Heart right ventricle (tissue), 16 donors: Measurements from ENCODE around the gene INHBA. TPM values are rescaled to one million over a fixed set of nuclear protein-coding genes. Genes with fewer than 3 reads are reported as not detected.
A peak's percentile ranks its signal among the peaks of the same experiment; 100 is the strongest.

Experiments used
- ATAC-seq, 8 donors: fragments of 200-7000 bp; cut with Tn5 transposase; one replicate each; pipeline ENCODE4 v1.9.1; 2020; ENCODE audit warnings: mild to moderate bottlenecking in 8 of 8, moderate library complexity in 8 of 8, moderate number of reproducible peaks in 1 of 8
- DNase-seq, 2 donors: peaks; one replicate each; pipeline ENCODE4 v3.0.0-alpha.2; 2020
- H3K27ac ChIP-seq, 10 donors: fragments of 200-600 bp; sonication (generic) in 2 of 10; one replicate each; pipeline versions ENCODE4 v1.5.0 to v1.8.0; 2020 to 2022; ENCODE audit warnings: mild to moderate bottlenecking in 3 of 10
- H3K27me3 ChIP-seq, 7 donors: fragments of 200-600 bp; one replicate each; pipeline ENCODE4 v1.8.0; 2021 to 2022; ENCODE audit warnings: mild to moderate bottlenecking in 2 of 7
- H3K36me3 ChIP-seq, 9 donors: fragments of 200-600 bp; sonication (generic) in 1 of 9; one replicate each; pipeline versions ENCODE4 v1.5.0 to v1.8.0; 2020 to 2022; ENCODE audit warnings: mild to moderate bottlenecking in 2 of 9
- H3K4me1 ChIP-seq, 9 donors: fragments of 200-600 bp; sonication (generic) in 1 of 9; one replicate each; pipeline versions ENCODE4 v1.5.0 to v1.8.0; 2020 to 2022; ENCODE audit warnings: mild to moderate bottlenecking in 4 of 9
- H3K4me3 ChIP-seq, 10 donors: fragments of 200-600 bp; sonication (generic) in 2 of 10; one replicate each; pipeline versions ENCODE4 v1.5.0 to v1.8.0; 2020 to 2022; ENCODE audit warnings: mild to moderate bottlenecking in 7 of 10, moderate library complexity in 2 of 10
- H3K9me3 ChIP-seq, 11 donors: fragments of 200-600 bp in 10 of 11; sonication (generic) in 2 of 11; one replicate each; pipeline versions ENCODE4 v1.5.0 to v1.8.0; 2013 to 2022; ENCODE audit warnings: mild to moderate bottlenecking in 2 of 11, control low read depth in 1 of 11, moderate library complexity in 1 of 11
- WGBS, 2 donors: extraction: QIAGEN DNeasy Blood & Tissue Kit; methylation state at CpG; one replicate each; pipeline ENCODE4 v1.1.7; 2013; ENCODE audit warnings: inconsistent platforms in 1 of 2; 5-methylcytosine and 5-hydroxymethylcytosine counted together
- intact Hi-C, 10 donors: fragments of 100-400 bp; cut with DNase I; formaldehyde crosslinking; loops; one replicate each; pipeline versions ENCODE4 v1.11.1 to v1.14.2; 2022
- polyA plus RNA-seq, 2 donors: library from polyadenylated mRNA; stranded (reverse); fragments of 200-250 nt; gene quantifications; one replicate each; pipeline ENCODE4 v1.2.3, GENCODE V29; 2013
- total RNA-seq, 10 donors: library from RNA; stranded (reverse); fragmentation: NEBNext Ultra II Directional in 3 of 10; extraction: Animal tissue kit (Norgen Biotek cat#: 25700) in 3 of 10; gene quantifications; one replicate each; pipeline versions ENCODE4 v1.2.1 to v1.2.4, GENCODE V29; 2021 to 2023
- TF ChIP-seq, protein P1 (sequence below), 9 donors: fragments of 200-600 bp; sonication (generic) in 2 of 9; IDR thresholded peaks; one replicate each; pipeline versions ENCODE4 v1.5.0 to v1.8.0; 2021 to 2022; ENCODE audit warnings: antibody characterized with exemption in 9 of 9, mild to moderate bottlenecking in 5 of 9, moderate library complexity in 1 of 9
- donor health status: Arrhythmogenic right ventricular cardiomyopathy.
- donor health status: ischemic (EF 13 %, LVEDD 7.1; RV severe dilation, severe dysfunction).
- donor health status: healthy with polysubstance abuse.
- donor health status: DM: no; HTN: yes; CAD: no.
- donor health status: DM: no; HTN: no; CAD: no.
- donor health status: ischemic (EF 25% LVEDD 6.9; RV normal size, moderate dysfunction).
- donor health status: ischemic (EF 25% LVEDD 5.7; RV mildly dilated, moderate dysfunction).
- donor health status: healthy.
- donor health status: DM: yes; HTN: yes; CAD: no.
- donor health status: Ischemic cardiomyopathy.
- donor health status: ischemic (EF 35%, LVEDD 5.7; RV mildly dilated, moderate dysfunction).
- donor health status: nonischemic (EF 11% LVEDD 7.7; RV severe dilation, severe dysfunction).
- donor health status: DM: yes; HTN: yes; CAD: no.
- donor health status: PGD.
- donor health status: ischemic (EF 29% LVEDD 5.4; RV normal size, mild dysfunction).
- donor health status: nonischemic (EF 23%, LVEDD 6.1; RV moderate dilation, normal function).

INHBA gene
- total and polyA plus RNA-seq, 12 donors, result 0.41 to 26.1 (median 3.1) TPM

GRCh38 chr7:41652267-41652666, 50.6 kb downstream of the INHBA start:
- H3K4me1 ChIP-seq, result peaks cover 0 to 17% (median 4%) of the 10 kb centered on the region in 9 donors
- DNase-seq (peak in 1 of 2 donors; percentile 23), ATAC-seq (peak in 6 of 8 donors; percentile 45 to 75 (median 54))
- 22 to 59% methylated on average over 1 of the region's 1 CpG for WGBS, 2 donors
- intact Hi-C loops, result no loop called here
- no peak overlapping the region for H3K4me3 ChIP-seq
- TF ChIP-seq, protein P1, sequence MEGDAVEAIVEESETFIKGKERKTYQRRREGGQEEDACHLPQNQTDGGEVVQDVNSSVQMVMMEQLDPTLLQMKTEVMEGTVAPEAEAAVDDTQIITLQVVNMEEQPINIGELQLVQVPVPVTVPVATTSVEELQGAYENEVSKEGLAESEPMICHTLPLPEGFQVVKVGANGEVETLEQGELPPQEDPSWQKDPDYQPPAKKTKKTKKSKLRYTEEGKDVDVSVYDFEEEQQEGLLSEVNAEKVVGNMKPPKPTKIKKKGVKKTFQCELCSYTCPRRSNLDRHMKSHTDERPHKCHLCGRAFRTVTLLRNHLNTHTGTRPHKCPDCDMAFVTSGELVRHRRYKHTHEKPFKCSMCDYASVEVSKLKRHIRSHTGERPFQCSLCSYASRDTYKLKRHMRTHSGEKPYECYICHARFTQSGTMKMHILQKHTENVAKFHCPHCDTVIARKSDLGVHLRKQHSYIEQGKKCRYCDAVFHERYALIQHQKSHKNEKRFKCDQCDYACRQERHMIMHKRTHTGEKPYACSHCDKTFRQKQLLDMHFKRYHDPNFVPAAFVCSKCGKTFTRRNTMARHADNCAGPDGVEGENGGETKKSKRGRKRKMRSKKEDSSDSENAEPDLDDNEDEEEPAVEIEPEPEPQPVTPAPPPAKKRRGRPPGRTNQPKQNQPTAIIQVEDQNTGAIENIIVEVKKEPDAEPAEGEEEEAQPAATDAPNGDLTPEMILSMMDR (IDR thresholded peaks at IDR 0.05), result no peak
- H3K27me3 ChIP-seq, result no peaks in the 10 kb centered on the region
- H3K27ac ChIP-seq, result no peak overlapping the region
- no peaks in the 10 kb centered on the region for H3K36me3 ChIP-seq
- no peaks in the 10 kb centered on the region for H3K9me3 ChIP-seq

- WGBS, 2 donors, result 57 to 81% methylated on average over 1 of the region's 1 CpG
Observed at GRCh38 chr7:41648501-41648900, 54.4 kb downstream of the INHBA start.

GRCh38 chr7:41643616-41644015, 59.3 kb downstream of the INHBA start:
- intact Hi-C loops, result no loop called here
- Histone ChIP-seq H3K27ac (no peak overlapping the region), H3K4me3 (no peak overlapping the region), H3K4me1 (no peaks in the 10 kb centered on the region), H3K9me3 (no peaks in the 10 kb centered on the region), H3K36me3 (no peaks in the 10 kb centered on the region), H3K27me3 (no peaks in the 10 kb centered on the region)
- TF ChIP-seq, protein P1 (IDR thresholded peaks at IDR 0.05), result no peak
- ATAC-seq, result no peak
- WGBS, 2 donors, result 53 to 55% methylated on average over 1 of the region's 1 CpG
- no peak for DNase-seq

More at GRCh38 chr7:41648501-41648900, 54.4 kb downstream of the INHBA start:
- DNase-seq (no peak), ATAC-seq (no peak)
- intact Hi-C loops, result no loop called here
- Histone ChIP-seq H3K36me3 (no peaks in the 10 kb centered on the region), H3K27ac (no peak overlapping the region), H3K9me3 (no peaks in the 10 kb centered on the region), H3K27me3 (no peaks in the 10 kb centered on the region), H3K4me1 (no peaks in the 10 kb centered on the region), H3K4me3 (no peak overlapping the region)
- TF ChIP-seq, protein P1 (IDR thresholded peaks at IDR 0.05), result no peak

- H3K27me3 ChIP-seq, result no peaks in the 10 kb centered on the region
- TF ChIP-seq, protein P1 (IDR thresholded peaks at IDR 0.05), result no peak
Observed at GRCh38 chr7:41641665-41642014, 61.2 kb downstream of the INHBA start.

More at GRCh38 chr7:41641665-41642014, 61.2 kb downstream of the INHBA start:
- intact Hi-C loops, result no loop called here
- H3K4me3 ChIP-seq, result no peak overlapping the region
- no peaks in the 10 kb centered on the region for H3K36me3 ChIP-seq
- H3K27ac ChIP-seq, result no peak overlapping the region
- 91 to 100% methylated on average over 2 of the region's 2 CpGs for WGBS, 2 donors
- H3K9me3 ChIP-seq, result no peaks in the 10 kb centered on the region
- DNase-seq (no peak), ATAC-seq (no peak)
- no peaks in the 10 kb centered on the region for H3K4me1 ChIP-seq
